ENCODE data around the gene PPM1E. TPM values are rescaled to one million over a fixed set of nuclear protein-coding genes. Genes with fewer than 3 reads are reported as not detected.
A peak's percentile ranks its signal among the peaks of the same experiment; 100 is the strongest.
"Not testable (repeated sequence)": the region's sequence is repeated elsewhere in the genome, so short reads cannot be mapped to it uniquely, and the experiment has no call there.

The PPM1E gene
- total RNA-seq, 1 experiment from 2014 or later = 0.09 TPM

- no peak for DNase-seq
- Mint-ChIP-seq H3K27ac (ENCODE audit: unreplicated experiment) (no peak overlapping the region), H3K4me1 (ENCODE audit: low read depth, unreplicated experiment) (no peaks in the 10 kb centered on the region), H3K36me3 (ENCODE audit: insufficient read depth, unreplicated experiment) (no peaks in the 10 kb centered on the region), H3K9me3 (ENCODE audit: low read depth, unreplicated experiment) (no peaks in the 10 kb centered on the region), H3K27me3 (ENCODE audit: unreplicated experiment) (no peaks in the 10 kb centered on the region), H3K4me3 (ENCODE audit: low read depth, unreplicated experiment) (no peak overlapping the region)
- CTCF ChIA-PET = no interaction called here
- BruUV-seq (replicated peaks) = no TSS peak
- no peak for TF ChIP-seq CTCF (IDR thresholded peaks at IDR 0.05; ENCODE audit: unreplicated experiment)
- intact Hi-C loops (cut with micrococcal nuclease; ENCODE audit: unreplicated experiment) = no loop called here
These were observed 85.4 kb downstream of the PPM1E start for GRCh38 chr17:58840820-58841612.

DNA sequence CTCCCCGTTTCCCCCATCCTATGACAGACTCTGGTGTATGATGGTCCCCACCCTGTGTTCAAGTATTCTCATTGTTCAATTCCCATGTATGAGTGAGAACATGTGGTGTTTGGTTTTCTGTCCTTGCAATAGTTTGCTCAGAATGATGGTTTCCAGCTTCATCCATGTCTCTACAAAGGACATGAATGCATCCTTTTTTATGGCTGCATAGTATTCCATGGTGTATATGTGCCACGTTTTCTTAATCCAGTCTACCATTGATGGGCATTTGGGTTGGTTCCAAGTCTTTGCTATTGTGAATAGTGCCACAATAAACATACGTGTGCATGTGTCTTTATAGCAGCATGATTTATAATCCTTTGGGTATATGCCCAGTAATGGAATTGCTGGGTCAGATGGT is 90.8 kb downstream of the PPM1E start:
- peaks cover 31% of the 10 kb centered on the region for H3K27me3 Mint-ChIP-seq (ENCODE audit: unreplicated experiment)
- H3K9me3 Mint-ChIP-seq (ENCODE audit: low read depth, unreplicated experiment); H3K4me1 Mint-ChIP-seq (ENCODE audit: low read depth, unreplicated experiment); H3K27ac Mint-ChIP-seq (ENCODE audit: unreplicated experiment); intact Hi-C loops (cut with micrococcal nuclease; ENCODE audit: unreplicated experiment); H3K36me3 Mint-ChIP-seq (ENCODE audit: insufficient read depth, unreplicated experiment); DNase-seq; H3K4me3 Mint-ChIP-seq (ENCODE audit: low read depth, unreplicated experiment); BruUV-seq (replicated peaks): not testable (repeated sequence)
- CTCF ChIA-PET = interaction anchor here (0.6 kb wide), 1 partner anchor 87 kb away, joined by 3 read pairs; no protein-coding TSS in a partner anchor

DNA sequence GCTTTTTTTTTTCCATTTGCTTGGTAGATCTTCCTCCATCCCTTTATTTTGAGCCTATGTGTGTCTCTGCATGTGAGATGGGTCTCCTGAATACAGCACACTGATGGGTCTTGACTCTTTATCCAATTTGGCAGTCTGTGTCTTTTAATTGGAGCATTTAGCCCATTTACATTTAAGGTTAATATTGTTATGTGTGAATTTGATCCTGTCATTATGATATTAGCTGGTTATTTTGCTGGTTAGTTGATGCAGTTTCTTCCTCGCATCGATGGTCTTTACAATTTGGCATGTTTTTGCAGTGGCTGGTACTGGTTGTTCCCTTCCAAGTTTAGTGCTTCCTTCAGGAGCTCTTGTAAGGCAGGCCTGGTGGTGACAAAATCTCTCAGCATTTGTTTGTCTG is 94.5 kb downstream of the PPM1E start:
- CTCF ChIA-PET; H3K4me1 Mint-ChIP-seq (ENCODE audit: low read depth, unreplicated experiment); H3K4me3 Mint-ChIP-seq (ENCODE audit: low read depth, unreplicated experiment); H3K9me3 Mint-ChIP-seq (ENCODE audit: low read depth, unreplicated experiment); H3K36me3 Mint-ChIP-seq (ENCODE audit: insufficient read depth, unreplicated experiment); intact Hi-C loops (cut with micrococcal nuclease; ENCODE audit: unreplicated experiment); H3K27ac Mint-ChIP-seq (ENCODE audit: unreplicated experiment); BruUV-seq (replicated peaks); DNase-seq: not testable (repeated sequence)
- peaks cover 31% of the 10 kb centered on the region for H3K27me3 Mint-ChIP-seq (ENCODE audit: unreplicated experiment)

GRCh38 chr17:58865301-58865700 is 109.6 kb downstream of the PPM1E start:
- Mint-ChIP-seq H3K9me3 (ENCODE audit: low read depth, unreplicated experiment) (no peaks in the 10 kb centered on the region), H3K27me3 (ENCODE audit: unreplicated experiment) (peaks cover 11% of the 10 kb centered on the region), H3K4me1 (ENCODE audit: low read depth, unreplicated experiment) (no peaks in the 10 kb centered on the region), H3K27ac (ENCODE audit: unreplicated experiment) (no peak overlapping the region), H3K4me3 (ENCODE audit: low read depth, unreplicated experiment) (no peak overlapping the region), H3K36me3 (ENCODE audit: insufficient read depth, unreplicated experiment) (no peaks in the 10 kb centered on the region)
- no TSS peak for BruUV-seq (replicated peaks)
- CTCF ChIA-PET = no interaction called here
- intact Hi-C loops (cut with micrococcal nuclease; ENCODE audit: unreplicated experiment) = no loop called here
- TF ChIP-seq CTCF (IDR thresholded peaks at IDR 0.05; ENCODE audit: unreplicated experiment) = no peak
- DNase-seq = no peak

- no TSS peak for BruUV-seq (replicated peaks)
- intact Hi-C loops (cut with micrococcal nuclease; ENCODE audit: unreplicated experiment) = loop anchor here (10.0 kb wide), 1 partner anchor 134 kb away; no protein-coding TSS in a partner anchor
These were observed 115.1 kb downstream of the PPM1E start for GRCh38 chr17:58870747-58871146.

More at GRCh38 chr17:58870747-58871146, 115.1 kb downstream of the PPM1E start:
- Mint-ChIP-seq H3K27ac (ENCODE audit: unreplicated experiment) (no peak overlapping the region), H3K9me3 (ENCODE audit: low read depth, unreplicated experiment) (no peaks in the 10 kb centered on the region), H3K4me3 (ENCODE audit: low read depth, unreplicated experiment) (no peak overlapping the region), H3K4me1 (ENCODE audit: low read depth, unreplicated experiment) (no peaks in the 10 kb centered on the region), H3K27me3 (ENCODE audit: unreplicated experiment) (peaks cover 11% of the 10 kb centered on the region), H3K36me3 (ENCODE audit: insufficient read depth, unreplicated experiment) (no peaks in the 10 kb centered on the region)
- no peak for TF ChIP-seq CTCF (IDR thresholded peaks at IDR 0.05; ENCODE audit: unreplicated experiment)
- DNase-seq = peak; percentile 1
- CTCF ChIA-PET = no interaction called here
